Mucosa of descending colon (tissue), 3 donors: ENCODE data around the gene ALDOC. TPM values are rescaled to one million over a fixed set of nuclear protein-coding genes. Genes with fewer than 3 reads are reported as not detected.

Experiments
- ATAC-seq: fragments of 200-7000 bp; cut with Tn5 transposase; one replicate; pipeline ENCODE4 v1.9.1; 2020; ENCODE audit warnings: mild to moderate bottlenecking, moderate library complexity
- DNase-seq, 3 donors: peaks; one replicate each; pipeline ENCODE4 v3.0.0-alpha.2; 2020
- H3K36me3 ChIP-seq: fragments of 200-600 bp; one replicate; pipeline ENCODE4 v1.8.0; 2021; ENCODE audit warnings: low read depth, mild to moderate bottlenecking
- H3K4me1 ChIP-seq: fragments of 200-600 bp; one replicate; pipeline ENCODE4 v1.8.0; 2021; ENCODE audit warnings: low read depth, mild to moderate bottlenecking
- H3K4me3 ChIP-seq: fragments of 200-600 bp; one replicate; pipeline ENCODE4 v1.8.0; 2021; ENCODE audit warnings: mild to moderate bottlenecking
- H3K9me3 ChIP-seq: fragments of 200-600 bp; one replicate; pipeline ENCODE4 v1.8.0; 2021; ENCODE audit warnings: mild to moderate bottlenecking
- intact Hi-C, 2 donors: fragments of 100-400 bp; cut with DNase I in 1 of 2; cut with micrococcal nuclease in 1 of 2; formaldehyde crosslinking; loops; one replicate each; pipeline versions ENCODE4 v1.11.0 to v1.11.1; 2022; cut with DNase I, micrococcal nuclease
- total RNA-seq, 3 donors: library from RNA; stranded (reverse); fragmentation: NEBNext Ultra II Directional in 2 of 3; extraction: Animal tissue kit (Norgen Biotek cat#: 25700) in 2 of 3; gene quantifications; one replicate each; pipeline versions ENCODE4 v1.2.1 to v1.2.4, GENCODE V29; 2021 to 2023
- TF ChIP-seq, protein P1 (sequence below): fragments of 200-600 bp; IDR thresholded peaks from one replicate; pipeline ENCODE4 v1.8.0; 2022; ENCODE audit warnings: antibody characterized with exemption, mild to moderate bottlenecking
- donor health status: DM: no; HTN: no; CAD: no; lungs with moderate emphysema.
- donor health status: DM: no; HTN: no; CAD: no.
- donor health status: DM: no; HTN: yes; CAD: no.

ALDOC gene
- total RNA-seq, 3 donors from 2014 or later: 15.3 to 25.4 (median 19.7) TPM

DNA sequence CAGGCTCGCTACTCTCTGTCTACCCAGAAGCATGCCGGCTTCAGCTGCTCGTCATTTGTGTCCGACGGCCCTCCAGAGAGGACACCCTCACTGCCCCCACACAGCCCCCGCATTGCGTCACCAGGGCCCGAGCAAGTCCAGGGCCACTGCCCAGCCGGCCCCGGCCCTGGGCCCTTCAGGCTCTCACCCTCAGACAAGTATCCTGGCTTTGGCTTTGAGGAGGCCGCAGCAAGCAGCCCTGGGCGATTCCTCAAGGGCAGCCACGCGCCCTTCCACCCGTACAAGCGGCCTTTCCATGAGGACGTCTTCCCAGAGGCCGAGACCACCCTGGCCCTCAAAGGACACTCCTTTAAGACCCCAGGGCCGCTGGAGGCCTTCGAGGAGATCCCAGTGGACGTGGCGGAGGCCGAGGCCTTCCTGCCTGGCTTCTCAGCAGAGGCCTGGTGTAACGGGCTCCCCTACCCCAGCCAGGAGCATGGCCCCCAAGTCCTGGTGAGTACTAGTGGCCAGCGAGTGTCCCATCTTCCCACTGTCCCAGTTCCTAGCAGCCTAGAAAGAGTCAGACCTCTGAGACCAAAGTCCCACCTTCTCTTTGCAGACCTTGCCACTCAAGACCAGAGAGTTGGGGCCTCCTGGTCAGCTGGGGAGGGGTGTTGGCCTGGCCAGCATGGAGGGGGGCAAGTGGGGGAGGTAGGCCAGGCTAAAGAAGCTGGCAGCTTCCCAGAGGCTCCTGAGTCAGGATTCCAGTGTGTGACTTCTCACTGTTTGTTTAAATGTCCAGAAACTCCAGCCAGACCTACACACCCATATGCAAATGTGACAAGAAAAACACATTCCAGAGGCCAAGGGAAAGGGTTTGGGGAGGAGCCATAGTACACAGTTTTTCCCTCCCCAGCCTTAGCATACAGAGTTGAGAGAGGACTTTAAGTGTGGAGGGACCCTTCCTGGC is 51.9 kb downstream of the ALDOC start:
- peak; percentile 57 to 77 (median 63) for DNase-seq
- intact Hi-C loops: no loop called here
- Histone ChIP-seq H3K4me1 (peaks cover 23% of the 10 kb centered on the region), H3K9me3 (no peaks in the 10 kb centered on the region), H3K36me3 (no peaks in the 10 kb centered on the region), H3K4me3 (no peak overlapping the region)
- TF ChIP-seq, protein P1, sequence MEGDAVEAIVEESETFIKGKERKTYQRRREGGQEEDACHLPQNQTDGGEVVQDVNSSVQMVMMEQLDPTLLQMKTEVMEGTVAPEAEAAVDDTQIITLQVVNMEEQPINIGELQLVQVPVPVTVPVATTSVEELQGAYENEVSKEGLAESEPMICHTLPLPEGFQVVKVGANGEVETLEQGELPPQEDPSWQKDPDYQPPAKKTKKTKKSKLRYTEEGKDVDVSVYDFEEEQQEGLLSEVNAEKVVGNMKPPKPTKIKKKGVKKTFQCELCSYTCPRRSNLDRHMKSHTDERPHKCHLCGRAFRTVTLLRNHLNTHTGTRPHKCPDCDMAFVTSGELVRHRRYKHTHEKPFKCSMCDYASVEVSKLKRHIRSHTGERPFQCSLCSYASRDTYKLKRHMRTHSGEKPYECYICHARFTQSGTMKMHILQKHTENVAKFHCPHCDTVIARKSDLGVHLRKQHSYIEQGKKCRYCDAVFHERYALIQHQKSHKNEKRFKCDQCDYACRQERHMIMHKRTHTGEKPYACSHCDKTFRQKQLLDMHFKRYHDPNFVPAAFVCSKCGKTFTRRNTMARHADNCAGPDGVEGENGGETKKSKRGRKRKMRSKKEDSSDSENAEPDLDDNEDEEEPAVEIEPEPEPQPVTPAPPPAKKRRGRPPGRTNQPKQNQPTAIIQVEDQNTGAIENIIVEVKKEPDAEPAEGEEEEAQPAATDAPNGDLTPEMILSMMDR: no peak
- peak; percentile 80 for ATAC-seq

DNA sequence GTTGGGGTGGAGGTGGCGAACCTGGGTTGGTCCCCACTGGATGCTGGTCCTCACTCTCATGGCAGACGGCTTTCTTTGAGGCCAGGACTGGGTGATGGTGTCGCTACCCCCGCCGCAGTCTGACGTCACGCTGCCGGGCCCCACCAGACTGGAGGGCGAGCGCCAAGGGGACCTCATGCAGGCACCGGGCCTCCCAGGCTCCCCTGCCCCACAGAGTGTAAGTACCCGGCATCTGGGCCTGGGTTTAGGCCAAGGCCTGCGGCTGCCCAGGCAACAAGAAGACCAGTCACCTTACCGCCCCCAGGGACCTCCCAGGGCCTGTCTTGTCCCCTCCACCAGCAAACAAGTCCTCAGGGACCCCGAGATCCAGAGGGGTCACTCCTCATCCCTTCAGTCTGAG is 52.8 kb downstream of the ALDOC start:
- no peak overlapping the region for H3K4me3 ChIP-seq
- ATAC-seq: no peak
- no peaks in the 10 kb centered on the region for H3K36me3 ChIP-seq
- intact Hi-C loops: no loop called here
- DNase-seq: peak in 2 of 3 donors; percentile 28 to 48
- no peaks in the 10 kb centered on the region for H3K9me3 ChIP-seq
- TF ChIP-seq, protein P1: no peak
- H3K4me1 ChIP-seq: peaks cover 23% of the 10 kb centered on the region

DNA sequence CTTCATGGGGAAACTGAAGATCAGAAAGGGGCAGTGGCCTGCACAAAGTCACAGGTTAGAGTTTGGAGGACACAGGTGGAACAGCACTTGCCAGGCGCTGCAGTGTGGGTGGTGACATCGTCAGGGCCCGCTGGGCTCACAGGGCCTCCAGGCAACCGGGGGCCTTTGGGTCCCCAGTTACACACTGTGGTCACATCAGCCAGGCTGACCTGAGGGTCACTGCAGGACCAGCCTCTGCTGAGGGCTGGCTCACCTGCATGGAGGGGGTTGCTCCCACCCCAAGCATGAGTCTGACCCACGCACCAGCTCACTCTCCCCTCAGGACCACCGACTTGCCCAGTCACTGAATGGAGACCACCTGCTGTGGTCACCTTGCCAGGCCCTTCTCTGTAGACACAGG is 53.5 kb downstream of the ALDOC start:
- intact Hi-C loops: no loop called here
- peak in 2 of 3 donors; percentile 24 to 28 for DNase-seq

More for the DNA sequence above, 53.5 kb downstream of the ALDOC start:
- H3K4me3 ChIP-seq: no peak overlapping the region
- peaks cover 17% of the 10 kb centered on the region for H3K4me1 ChIP-seq
- H3K9me3 ChIP-seq: no peaks in the 10 kb centered on the region
- H3K36me3 ChIP-seq: no peaks in the 10 kb centered on the region
- ATAC-seq: no peak
- TF ChIP-seq, protein P1: no peak

Other genes with a start within 250 kb of the ALDOC start
- gene IFT20, start 241.4 kb downstream of the ALDOC start, total RNA-seq: 10 to 100 TPM; 23.6 to 44.1 (median 28.0) TPM
- gene TNFAIP1, start 241.1 kb downstream of the ALDOC start, total RNA-seq: 10 to 100 TPM; 36.8 to 38.4 (median 36.8) TPM
- 10 to 100 TPM; 71.7 to 82.4 (median 81.3) TPM for gene POLDIP2, start 219.4 kb downstream of the ALDOC start, total RNA-seq
- not detected for gene SEBOX, start 211.7 kb downstream of the ALDOC start, total RNA-seq
- gene VTN, start 206.6 kb downstream of the ALDOC start, total RNA-seq: under 1 TPM; 0.23 to 0.39 (median 0.35) TPM
- gene SARM1, start 205.2 kb downstream of the ALDOC start, total RNA-seq: 10 to 100 TPM; 12.8 to 16.4 (median 15.0) TPM
- gene SLC46A1, start 170.7 kb downstream of the ALDOC start, total RNA-seq: 1 to 10 TPM; 4.2 to 10.0 (median 8.6) TPM
- gene SLC13A2, start 103.3 kb downstream of the ALDOC start, total RNA-seq: 10 to 100 TPM; 14.9 to 87.0 (median 17.1) TPM
- gene FOXN1, start 70.5 kb downstream of the ALDOC start, total RNA-seq: under 1 TPM in 2 of 3 donors, not detected in 1; 0.46 to 0.69 TPM
- 10 to 100 TPM; 20.5 to 32.3 (median 23.2) TPM for gene UNC119, start 24.3 kb downstream of the ALDOC start, total RNA-seq
- gene PIGS, start 5.4 kb downstream of the ALDOC start, total RNA-seq: 100 to 1,000 TPM in 1 of 3 donors, 10 to 100 TPM in 2; 52.2 to 100 (median 88.5) TPM
- gene SPAG5, start 22.1 kb upstream of the ALDOC start, total RNA-seq: 10 to 100 TPM in 2 of 3 donors, 1 to 10 TPM in 1; 7.2 to 30.3 (median 15.1) TPM
- gene RSKR, start 37.3 kb upstream of the ALDOC start, total RNA-seq: 10 to 100 TPM; 10.0 to 15.1 (median 11.1) TPM
- gene BLTP2, start 68.3 kb upstream of the ALDOC start, total RNA-seq: 100 to 1,000 TPM; 131 to 159 (median 134) TPM
- 10 to 100 TPM; 55.0 to 67.5 (median 56.3) TPM for gene SDF2, start 85.0 kb upstream of the ALDOC start, total RNA-seq
- 10 to 100 TPM; 47.8 to 97.7 (median 60.7) TPM for gene SUPT6H, start 85.3 kb upstream of the ALDOC start, total RNA-seq
- gene PROCA1, start 135.0 kb upstream of the ALDOC start, total RNA-seq: 1 to 10 TPM; 1.3 to 2.0 (median 1.8) TPM
- 10 to 100 TPM in 2 of 3 donors, 1 to 10 TPM in 1; 6.5 to 74.4 (median 19.3) TPM for gene RAB34, start 141.0 kb upstream of the ALDOC start, total RNA-seq
- 1,000 to 10,000 TPM; 1,144 to 1,252 (median 1,216) TPM for gene RPL23A, start 143.1 kb upstream of the ALDOC start, total RNA-seq
- 10 to 100 TPM in 2 of 3 donors, 1 to 10 TPM in 1; 4.8 to 21.3 (median 16.8) TPM for gene TLCD1, start 149.3 kb upstream of the ALDOC start, total RNA-seq
- 1 to 10 TPM; 3.4 to 7.9 (median 6.8) TPM for gene NEK8, start 151.9 kb upstream of the ALDOC start, total RNA-seq
- 100 to 1,000 TPM in 2 of 3 donors, 10 to 100 TPM in 1; 66.0 to 166 (median 126) TPM for gene TRAF4, start 167.1 kb upstream of the ALDOC start, total RNA-seq